IPS DF 19.7 (cell line): ENCODE data around the gene RESP18.
"Not testable (repeated sequence)": the region's sequence is repeated elsewhere in the genome, so short reads cannot be mapped to it uniquely, and the experiment has no call there.

Source experiments
- DNase-seq: peaks from one replicate; pipeline ENCODE4 v3.0.0-alpha.2; 2013; ENCODE audit warnings: low read depth, low spot score

Gene RESP18

DNA sequence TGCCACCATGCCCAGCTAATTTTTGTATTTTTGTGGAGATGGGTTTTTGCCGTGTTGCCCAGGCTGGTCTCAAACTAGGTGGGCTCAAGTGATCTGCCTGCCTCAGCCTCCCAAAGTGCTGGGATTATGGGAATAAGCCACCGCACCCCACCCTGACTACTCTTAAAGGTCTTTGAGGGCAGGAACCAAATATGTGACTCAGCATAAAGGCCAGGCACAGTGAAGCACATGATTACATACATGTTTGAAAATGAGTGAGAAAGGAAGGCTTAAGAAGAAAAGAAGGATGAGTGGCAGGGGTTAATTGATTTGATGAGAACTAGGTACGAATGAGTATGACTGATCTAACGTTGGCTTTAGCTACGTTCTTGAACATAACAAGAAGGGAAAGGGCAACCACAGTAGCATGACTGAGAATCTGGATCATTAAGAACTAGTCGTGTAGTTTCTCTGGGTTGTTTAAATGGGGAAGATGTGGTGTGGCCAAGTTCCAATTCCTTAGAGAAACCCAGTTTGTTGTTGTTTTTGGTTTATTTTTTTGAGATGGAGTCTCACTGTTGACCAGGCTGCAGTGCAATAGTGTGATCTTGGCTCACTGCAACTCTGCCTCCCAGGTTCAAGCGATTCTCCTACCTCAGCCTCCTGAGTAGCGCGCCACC, 6.8 kb downstream of the RESP18 start:
- DNase-seq = no peak

DNA sequence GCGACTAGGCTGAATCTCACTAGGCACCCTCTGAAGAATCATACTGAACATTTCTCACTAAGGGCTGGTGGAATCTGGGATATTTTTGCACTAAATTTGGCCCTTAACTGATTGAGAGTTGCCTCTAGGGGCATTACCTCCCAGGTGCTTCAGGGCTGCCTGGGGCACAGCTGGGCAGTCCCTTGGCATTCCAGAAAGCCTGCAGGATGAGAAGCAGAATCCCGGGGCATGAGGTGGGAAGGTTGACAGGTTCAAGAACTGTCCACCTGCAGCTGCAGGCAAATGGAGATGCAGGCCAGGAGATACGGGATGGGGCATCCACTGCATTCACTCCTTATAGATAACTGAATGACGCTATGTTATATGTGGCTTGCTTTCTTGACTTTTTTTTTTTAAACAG, 7.4 kb downstream of the RESP18 start:
- no peak for DNase-seq

DNA sequence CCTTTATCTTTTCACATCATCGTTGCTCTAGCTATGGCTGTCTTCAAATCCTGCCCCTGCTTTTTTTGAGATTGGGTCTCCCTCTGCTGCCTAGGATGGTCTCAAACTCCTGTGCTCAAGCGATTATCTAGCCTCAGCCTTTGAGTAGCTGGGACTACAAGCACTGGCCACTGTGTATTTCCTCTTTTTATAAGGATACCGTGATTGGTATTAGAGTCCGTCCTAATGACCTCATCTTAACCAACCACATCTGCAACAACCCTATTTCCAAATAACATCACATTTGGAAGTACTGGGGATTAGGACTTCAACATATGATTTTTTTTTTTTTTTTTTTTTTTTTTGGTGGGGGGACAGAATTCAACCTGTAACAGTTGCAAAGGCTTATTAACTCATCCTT, 9.1 kb downstream of the RESP18 start:
- DNase-seq = no peak

DNA sequence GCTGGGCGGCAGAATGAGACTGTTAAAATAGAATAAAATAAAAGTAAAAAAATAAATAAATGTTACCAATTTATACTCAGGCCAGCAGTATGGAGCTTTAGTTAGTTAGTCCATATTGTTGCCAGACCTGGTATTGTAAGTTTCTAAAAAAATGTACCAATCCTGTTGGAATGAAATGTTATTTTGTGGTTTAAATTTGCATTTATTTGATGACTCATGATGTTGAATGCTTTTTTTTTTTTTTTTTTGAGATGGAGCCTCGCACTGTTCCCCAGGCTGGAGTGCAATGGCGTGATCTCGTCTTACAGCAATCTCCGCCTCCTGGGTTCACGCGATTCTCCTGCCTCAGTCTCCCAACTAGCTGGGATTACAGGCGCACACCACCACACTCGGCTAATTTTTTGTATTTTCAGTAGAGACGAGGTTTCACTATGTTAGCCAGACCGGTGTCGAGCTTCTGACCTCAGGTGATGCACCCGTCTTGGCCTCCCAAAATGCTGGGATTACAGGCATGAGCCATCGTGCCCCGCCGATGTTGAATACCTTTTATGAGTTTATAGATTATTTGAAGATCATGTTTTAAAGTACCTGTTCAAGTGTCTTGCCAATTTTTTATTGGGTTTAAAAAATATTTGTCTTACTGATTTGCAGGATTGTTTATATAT, 17.6 kb downstream of the RESP18 start:
- no peak for DNase-seq

DNA sequence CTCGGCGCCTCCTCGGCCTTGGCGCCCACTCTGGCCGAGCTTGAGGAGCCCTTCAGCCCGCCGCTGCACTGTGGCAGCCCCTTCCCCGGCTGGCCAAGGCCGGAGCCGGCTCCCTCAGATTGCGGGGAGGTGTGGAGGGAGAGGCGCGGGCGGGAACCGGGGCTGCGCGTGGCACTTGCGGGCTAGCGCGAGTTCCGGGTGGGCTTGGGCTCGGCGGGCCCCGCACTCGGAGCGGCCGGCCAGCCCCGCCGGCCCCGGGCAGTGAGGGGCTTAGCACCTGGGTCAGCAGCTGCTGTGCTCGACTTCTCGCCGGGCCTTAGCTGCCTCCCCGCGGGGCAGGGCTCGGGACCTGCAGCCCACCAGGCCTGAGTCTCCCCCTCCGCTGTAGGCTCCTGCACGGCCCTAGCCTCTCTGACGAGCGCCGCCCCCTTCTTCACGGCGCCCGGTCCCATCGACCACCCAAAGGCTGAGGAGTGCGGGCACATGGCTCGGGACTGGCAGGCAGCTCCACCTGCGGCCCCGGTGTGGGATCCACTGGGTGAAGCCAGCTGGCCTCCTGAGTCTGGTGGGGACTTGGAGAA, 19.8 kb downstream of the RESP18 start:
- not testable (repeated sequence) for DNase-seq

DNA sequence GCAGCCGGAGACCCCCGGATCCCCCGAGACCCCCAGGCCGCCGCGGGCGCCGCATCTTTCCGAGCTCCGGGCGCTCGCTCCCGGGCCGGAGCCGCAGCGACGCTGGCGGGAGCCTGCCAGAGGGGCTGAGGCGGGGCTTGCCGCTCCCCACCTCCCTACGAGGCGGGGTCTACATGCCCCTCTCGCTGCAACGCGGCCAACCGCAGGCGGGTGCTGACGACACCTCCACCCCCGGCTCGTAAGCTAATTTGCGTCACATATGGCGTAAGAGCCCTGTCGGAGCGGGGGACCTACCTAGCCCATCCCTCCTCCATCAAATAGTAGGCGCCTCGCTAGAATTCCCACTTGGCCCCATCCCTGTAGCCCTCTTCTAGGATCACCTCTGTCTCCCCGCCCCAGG, 23.3 kb downstream of the RESP18 start, which contains the start of gene PTPRN:
PTPRN (minus strand) TSS at position 124 of the 400 bp plus-strand sequence; CDS start at position 55, 69 bp downstream.
- no peak for DNase-seq

DNA sequence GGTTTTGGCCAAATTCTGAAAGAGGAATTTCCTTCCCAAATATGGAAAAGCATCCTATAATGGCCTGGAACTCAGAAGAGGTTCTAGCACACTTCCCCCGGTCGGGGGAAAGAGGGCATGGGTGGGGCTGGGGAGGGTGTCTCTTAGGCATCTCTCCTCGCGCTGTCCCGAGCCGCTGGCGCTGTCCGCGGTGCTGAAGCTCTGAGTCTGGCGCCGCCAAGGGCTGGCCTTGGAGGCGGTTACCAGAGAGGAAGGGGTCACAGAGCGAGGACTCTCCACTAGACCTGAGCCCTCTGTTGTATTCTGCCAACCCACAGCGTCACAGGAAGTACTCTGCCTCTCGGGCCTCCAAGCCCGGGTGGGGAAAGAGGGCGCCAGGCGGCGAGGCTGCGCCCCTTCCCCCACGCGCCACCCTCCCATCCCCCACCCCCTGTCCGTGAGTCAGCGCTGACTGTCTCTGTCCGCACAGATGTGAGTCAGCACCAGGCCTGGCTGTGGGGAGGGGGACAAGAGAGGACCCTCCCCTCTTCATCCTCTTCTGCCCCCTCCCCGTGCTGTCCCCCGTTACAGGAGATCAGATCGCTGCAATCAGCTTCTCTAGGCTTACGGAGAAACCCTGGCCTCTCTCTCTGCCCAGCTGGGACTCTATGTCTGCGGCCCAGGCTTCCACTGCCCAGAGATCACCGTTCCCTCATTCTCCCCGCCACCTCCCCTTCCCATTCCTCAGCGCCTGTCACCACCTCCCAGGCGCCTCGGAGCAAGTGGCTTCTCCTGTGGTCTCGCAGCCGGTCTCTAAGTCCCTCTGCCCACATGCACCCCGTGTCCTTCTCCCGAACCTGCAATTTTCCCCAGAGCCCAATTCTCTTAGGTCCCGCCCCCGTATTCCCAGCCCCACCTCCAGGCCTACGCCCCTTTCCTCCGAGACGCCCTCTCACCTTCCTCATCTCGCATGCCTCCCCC, 24.1 kb downstream of the RESP18 start:
- no peak for DNase-seq

DNA sequence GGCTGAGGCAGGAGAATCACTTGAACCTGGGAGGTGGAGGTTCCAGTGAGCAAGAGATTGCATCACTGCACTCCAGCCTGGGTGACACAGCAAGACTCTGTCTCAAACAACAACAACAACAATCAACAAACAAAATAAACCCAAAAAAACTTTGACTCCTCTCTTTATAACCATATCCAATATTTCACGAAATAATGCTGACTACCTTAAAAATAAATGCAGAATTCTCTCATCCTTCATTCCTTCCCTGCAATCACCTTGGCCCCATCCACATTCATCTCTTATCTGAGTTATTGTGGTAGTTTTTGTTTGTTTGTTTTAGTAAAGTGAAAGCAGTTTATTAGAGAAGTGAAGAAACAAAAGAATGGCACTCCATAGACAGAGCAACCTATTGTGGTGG, 26.5 kb downstream of the RESP18 start:
- DNase-seq = no peak

DNA sequence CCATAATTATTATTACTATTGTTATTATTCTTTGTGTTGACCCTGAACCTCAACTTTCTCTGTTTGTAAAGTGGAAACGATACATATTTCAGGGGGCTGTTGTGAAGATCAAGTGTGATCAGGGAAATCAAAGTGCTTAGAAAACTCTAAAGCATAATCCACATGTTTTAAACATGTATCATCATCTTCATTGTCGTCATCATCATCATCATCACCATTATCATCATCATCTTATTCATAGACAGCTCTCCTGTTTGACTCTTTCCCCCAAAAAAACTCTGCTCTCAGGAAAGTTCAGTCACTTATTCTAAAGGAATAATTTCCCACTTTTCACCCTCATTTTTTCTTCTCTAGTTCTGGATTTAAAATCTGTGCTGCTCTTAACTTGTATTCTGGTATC, 28.3 kb downstream of the RESP18 start:
- no peak for DNase-seq

DNA sequence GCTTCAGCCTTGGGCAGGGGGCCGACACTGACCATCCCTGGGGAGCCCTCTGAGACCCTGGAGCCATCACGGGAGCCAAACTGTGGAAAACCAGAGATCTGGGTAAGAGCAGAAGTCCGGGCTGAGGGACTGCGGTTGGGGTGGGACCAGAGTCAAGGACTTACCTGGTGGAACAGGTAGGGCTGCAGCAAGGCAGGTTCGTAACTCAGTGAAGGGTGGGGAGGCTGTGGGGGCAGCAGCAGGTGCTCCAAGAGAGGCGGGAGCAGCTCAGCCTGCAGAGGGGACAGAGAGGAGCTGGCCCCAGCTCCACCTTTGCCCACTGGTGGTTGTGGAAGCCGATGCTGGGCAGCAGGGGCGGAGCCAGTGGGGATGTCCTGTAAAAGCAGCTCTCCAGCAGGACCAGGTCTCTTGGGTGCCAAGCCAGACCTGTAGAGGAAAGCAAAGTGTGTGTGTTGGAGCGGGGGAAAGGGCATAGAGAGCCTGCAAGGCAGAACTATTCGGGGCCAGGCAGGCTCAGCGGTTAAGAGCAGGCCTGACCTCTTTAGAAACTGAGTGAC, 30.1 kb downstream of the RESP18 start:
- no peak for DNase-seq

DNA sequence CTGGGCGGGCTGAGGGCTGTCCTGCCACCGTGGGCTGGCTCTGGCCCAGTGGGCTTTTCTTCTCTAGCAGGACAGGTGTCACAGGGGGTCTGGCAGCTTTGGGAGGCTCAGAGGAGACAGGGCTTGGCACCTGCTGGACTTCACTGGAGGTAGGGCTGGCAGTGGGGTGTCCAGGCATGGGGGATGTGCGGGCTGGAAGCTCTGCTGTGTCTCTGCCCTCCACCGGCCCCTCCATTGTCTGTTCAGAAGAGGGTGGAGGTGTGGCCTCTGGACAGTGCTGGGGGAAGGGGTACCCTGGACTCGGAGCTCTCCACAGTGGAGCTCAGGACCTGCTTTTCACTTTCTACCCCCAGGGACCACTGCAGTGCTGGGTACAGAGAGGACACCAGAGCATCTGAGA, 32.5 kb downstream of the RESP18 start:
- no peak for DNase-seq

DNA sequence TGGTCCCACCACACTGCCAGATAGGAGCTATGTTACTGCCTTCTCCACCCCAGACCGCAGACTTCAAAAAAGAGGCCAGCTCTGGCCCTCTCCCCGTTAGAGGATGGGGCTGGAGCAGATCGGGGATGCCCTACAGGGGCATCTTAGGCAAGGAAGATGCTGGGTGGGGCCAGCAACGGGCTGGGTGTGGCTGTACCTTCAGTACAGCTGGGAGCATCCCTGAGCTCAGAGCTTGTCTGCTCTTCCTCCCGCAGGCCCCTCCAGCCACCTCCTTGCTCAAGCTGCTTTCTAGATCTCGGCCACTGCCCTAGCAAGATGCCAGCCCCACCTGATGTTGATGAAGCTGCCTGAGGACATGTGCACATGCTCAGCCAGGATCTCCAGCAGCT, 33.2 kb downstream of the RESP18 start:
- DNase-seq = no peak

DNA sequence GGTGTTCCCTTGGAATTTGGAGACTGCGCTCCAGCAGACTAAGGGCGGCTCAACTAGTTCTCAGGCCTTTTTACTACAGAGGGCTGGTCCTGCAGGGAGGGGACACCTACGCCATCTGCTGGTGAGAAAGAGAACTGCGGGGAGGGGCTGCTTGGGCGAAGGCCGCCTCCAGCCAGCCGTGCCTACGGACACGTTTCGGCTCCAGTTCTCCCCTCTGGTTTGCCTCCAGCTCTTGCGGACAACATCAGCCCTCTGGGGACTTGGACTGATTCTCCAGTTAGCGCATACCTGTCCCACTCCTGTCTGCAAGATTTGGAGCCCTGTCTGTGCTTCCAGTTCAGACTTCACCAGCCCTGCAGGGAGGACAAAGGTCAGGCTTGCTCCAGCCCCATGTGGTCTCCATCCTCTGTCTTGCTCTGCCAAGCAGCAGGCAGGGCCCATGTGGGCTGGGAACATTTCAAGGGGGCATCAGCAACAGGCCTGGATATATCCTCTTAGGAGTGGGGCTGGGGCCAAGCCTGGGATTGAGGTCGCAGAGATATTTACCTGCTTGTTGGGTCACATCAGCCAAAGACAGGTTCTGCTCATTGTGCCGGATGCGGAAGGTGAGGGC, 33.7 kb downstream of the RESP18 start:
- DNase-seq = no peak

DNA sequence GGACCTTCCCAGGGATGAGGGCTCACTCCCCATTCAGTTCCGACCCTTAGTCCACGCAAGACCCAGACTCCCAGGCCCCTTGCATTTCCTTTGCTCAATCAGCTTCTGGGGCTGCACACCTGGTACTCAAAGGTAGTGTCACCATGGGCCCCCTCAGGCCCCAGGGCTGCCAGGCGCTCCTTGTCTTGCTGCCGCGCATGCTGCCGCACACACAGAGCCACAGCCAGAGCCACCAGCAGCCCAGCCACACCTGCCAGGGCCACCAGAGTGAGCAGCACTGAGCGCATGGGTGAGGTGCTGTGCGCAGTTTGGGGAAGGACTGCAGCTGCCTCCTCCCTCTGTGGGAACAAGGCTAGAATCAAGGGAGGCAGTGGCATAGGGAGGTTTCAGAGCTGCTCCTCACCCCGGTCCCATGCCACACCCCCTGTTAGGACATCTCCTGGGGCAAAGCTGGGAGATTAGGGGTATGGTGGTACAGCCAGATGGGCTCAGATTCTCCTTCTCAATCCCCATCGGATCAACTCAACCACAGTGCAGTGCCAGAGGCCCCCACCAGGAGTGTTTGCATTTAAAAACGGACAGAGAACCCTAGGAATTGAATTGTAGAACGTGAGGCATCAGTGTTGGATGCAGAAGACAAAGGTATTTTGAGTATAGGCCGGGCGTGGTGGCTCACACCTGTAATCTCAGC, 34.6 kb downstream of the RESP18 start:
- no peak for DNase-seq

DNA sequence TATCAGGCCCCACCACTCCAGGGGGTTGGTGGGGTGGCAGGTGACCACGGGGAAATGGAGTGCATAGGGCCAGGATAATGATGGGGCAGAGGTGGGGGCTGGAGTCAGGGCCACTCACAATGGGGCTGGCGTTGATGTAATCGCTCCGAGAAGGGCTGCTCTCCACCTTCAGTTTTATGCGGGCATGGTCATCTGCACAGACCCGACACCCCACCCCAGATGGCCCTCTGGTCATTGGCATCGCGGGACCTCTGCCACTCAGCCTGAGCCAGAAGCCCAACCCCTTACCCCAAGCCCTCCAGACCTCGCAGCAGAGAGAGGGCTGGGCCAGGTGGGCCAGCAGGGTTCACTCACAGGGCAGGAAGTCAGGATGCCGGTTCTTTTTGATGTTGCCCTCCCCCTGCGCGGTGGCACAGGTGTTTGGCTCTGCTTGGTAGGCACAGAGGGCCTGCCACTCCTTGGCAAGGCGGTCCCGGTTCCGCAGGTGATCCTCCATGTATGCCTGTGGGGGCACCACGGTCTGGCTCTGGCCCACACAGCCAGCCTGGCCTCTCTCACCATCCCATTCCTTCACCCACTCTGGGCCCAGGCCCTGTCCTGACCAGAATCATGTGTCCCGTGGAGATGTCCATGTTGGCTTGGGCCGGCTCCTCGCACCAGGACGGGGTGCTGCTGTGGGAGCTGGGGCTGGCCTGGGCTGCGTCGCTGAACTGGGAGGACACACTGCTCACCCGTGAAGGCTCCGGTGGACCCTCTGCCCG, 35.7 kb downstream of the RESP18 start:
- DNase-seq = no peak

DNA sequence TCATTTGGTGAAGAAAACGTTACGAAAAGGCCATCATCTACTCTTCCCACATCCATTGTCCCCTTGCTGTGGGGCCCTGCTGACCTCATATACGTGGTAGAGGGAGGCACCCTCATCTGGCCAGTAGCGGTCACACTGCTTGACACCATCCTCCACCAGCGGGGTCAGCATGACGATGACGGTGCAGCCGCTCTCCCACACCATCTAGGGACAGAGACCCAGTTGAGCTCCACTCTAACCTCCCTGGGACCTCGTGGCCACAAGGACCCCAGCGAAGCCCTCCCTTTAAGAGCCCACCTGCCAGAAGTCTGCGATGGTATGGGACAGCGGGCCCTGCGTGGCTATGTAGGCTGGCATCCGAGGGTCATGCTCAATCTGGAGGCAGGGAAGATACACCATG, 36.4 kb downstream of the RESP18 start:
- no peak for DNase-seq

DNA sequence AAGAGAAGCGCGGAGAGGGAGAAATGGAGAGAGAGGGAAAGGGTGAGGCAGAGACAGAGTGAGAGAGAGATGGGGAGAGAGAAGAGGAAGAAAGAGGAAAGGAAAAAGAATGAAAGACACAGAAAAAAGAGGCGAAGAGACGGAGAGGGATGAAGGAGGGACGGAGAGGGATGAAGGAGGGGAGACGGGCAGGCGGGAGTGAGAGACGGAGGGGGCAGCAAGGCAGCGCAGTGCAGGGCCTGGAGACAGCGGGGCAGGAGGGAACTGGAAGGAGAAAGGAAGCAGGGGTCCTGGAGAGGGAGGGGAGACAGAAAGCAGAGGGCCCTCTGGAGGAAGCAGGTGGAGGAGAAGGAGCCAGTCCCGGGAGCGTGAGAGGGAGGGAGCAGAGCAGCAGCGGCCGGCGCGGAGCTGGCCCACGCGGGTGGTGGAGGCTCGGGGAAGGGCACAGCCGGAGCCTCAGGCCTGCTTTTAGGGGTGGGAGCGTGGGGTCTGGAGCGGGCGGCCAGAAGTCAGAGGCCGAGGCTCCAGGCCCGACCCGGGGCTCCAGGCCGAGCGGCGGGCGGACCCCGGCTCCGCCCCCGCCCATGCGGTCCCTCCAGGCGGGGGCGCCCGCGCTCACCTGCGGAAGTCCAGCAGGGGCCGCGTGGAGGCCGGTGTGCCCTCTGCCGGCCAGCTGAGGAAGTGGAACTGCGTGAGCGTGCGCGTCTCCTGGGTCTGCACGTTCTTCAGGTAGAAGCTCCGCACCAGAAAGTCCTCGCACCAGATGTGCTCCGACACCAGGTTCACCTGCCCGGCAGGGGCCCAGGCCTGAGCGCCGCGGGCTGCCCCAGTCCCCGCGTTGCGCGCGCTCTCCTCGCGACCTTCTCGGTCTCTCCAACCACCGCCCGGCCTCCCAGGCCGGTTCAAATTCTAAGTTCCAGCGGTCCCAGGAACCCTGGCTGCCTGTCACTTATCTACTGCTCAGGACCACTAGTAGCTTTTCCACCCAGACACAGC, 37.9 kb downstream of the RESP18 start:
- no peak for DNase-seq

DNA sequence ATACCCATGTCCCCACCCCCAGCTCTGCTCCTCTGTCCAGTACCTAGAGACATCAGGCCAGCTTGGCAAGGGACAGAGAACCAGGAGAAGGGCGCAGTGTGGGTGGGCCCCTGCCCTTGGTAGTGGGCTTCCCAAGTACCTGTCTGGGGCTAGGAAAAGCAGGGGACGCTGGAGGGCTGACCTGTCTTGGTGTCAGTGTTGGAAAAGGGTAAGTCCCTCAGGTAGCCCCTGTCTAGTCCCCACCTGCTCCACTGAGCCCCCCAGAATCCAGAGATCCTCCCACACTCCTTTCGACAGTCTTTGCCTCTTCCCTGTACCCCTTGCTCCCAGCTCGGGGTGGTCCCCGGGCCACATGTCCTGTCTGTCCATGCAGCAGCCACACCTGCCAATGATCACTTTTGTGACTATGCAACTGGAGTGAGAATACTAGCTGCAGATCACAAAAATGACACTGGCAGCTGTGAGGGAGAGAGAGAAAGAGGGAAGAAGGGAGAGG, 38.8 kb downstream of the RESP18 start:
- no peak for DNase-seq

DNA sequence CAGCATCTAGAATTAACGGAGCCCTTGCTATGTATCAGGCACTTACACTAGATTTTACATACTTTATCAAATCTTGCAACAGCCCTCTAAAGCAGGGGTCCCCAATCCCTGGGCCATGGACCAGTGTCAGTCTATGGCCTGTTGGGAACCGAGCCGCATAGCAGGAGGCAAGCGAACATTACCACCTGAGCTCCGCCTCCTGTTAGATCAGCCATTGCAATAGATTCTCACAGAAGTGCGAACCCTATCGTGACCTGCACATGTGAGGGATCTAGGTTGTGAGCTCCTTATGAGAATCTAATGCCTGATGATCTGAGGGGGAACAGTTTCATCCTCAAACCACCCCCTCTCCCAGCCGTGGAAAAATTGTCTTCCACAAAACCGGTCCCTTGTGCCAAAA, 39.9 kb downstream of the RESP18 start:
- DNase-seq = no peak
